ENCODE data around the gene CREB3L2. TPM values are rescaled to one million over a fixed set of nuclear protein-coding genes. Genes with fewer than 3 reads are reported as not detected.
A peak's percentile ranks its signal among the peaks of the same experiment; 100 is the strongest.

The CREB3L2 gene
- total RNA-seq, 2 experiments from 2014 or later: 21.0 to 24.4 TPM

DNA sequence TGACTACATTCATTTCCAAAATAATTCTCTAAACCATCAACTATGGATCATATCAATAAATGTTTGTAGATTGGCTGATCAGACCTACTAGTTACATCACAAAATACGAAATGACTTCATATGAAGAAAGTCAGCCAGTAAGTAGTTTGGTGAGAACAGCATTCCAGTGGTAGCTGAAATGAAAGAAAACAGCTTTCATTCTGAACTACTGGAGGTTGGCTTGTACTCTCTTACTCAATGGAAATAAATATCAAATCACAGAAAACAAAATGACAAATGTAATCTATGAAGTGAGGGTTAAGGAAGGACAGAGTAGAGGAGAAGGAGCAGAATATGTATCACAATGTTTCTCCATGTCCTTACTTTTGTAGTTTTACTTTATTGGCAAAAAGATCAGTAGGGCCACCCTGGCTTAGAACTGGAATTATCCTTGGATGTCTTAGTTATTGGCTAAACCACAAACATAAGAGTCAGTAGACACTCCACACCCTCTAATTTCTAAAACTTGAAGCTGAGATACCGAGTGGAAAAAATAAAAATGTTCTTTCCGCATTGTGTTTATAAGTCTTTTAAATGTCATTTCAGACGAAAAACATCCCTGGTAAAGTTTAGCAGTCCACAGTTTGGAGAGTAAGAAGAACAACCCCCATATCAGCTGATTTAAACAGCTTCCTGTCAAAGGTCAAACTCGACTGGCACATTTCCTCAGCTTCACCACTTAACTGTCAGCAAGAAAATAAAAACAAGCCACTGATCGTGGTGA lies 81.1 kb downstream of the CREB3L2 start:
- ChIA-PET CTCF (interaction anchor here (1.0 to 1.5 kb wide), 6 partner anchors 14 to 265 kb away, joined by 3 to 6 read pairs (median 4); partner anchors contain the start of gene CREB3L2), POLR2A (no interaction called here)
- TF ChIP-seq, protein P1, sequence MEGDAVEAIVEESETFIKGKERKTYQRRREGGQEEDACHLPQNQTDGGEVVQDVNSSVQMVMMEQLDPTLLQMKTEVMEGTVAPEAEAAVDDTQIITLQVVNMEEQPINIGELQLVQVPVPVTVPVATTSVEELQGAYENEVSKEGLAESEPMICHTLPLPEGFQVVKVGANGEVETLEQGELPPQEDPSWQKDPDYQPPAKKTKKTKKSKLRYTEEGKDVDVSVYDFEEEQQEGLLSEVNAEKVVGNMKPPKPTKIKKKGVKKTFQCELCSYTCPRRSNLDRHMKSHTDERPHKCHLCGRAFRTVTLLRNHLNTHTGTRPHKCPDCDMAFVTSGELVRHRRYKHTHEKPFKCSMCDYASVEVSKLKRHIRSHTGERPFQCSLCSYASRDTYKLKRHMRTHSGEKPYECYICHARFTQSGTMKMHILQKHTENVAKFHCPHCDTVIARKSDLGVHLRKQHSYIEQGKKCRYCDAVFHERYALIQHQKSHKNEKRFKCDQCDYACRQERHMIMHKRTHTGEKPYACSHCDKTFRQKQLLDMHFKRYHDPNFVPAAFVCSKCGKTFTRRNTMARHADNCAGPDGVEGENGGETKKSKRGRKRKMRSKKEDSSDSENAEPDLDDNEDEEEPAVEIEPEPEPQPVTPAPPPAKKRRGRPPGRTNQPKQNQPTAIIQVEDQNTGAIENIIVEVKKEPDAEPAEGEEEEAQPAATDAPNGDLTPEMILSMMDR (IDR thresholded peaks at IDR 0.05): no peak
- peaks cover 16% of the 10 kb centered on the region for H3K4me1 Mint-ChIP-seq (ENCODE audit: low read depth)
- H3K9me3 Mint-ChIP-seq: no peaks in the 10 kb centered on the region
- DNase-seq: no peak
- H3K27me3 Mint-ChIP-seq: no peaks in the 10 kb centered on the region
- intact Hi-C loops (cut with micrococcal nuclease): no loop called here
- H3K4me3 Mint-ChIP-seq: no peak overlapping the region
- peak overlapping the region; percentile 26 for H3K27ac Mint-ChIP-seq
- peaks cover 12% of the 10 kb centered on the region for H3K36me3 Mint-ChIP-seq (ENCODE audit: low read depth)
- ATAC-seq: no peak

DNA sequence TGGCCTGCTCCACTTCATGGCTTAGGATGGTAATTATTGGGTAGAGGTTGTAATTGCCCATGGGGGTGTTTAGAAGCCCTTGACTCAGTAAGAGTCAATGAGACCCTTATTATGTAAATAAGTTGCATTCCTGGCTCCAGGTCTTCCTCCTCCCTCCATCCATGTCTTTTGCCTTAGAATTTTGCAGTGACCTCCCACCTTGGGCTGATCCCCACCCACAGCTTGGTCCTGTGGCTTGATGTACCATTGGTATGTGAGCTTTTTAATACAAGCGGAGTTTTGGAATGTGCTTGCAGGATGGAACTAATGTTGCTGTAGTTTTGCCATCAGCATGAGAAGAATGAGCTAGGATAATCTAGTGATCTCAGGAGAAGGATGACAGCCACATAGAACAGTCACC lies 81.9 kb downstream of the CREB3L2 start:
- ChIA-PET CTCF (interaction anchor here (1.1 to 1.4 kb wide), 3 partner anchors 16 to 264 kb away, joined by 3 to 6 read pairs (median 3); partner anchors contain the start of gene CREB3L2), POLR2A (no interaction called here)
- Mint-ChIP-seq H3K9me3 (no peaks in the 10 kb centered on the region), H3K27ac (no peak overlapping the region), H3K4me3 (no peak overlapping the region), H3K4me1 (ENCODE audit: low read depth) (peaks cover 16% of the 10 kb centered on the region), H3K27me3 (no peaks in the 10 kb centered on the region), H3K36me3 (ENCODE audit: low read depth) (peaks cover 11% of the 10 kb centered on the region)
- DNase-seq (no peak), ATAC-seq (no peak)
- intact Hi-C loops (cut with micrococcal nuclease): no loop called here
- TF ChIP-seq, protein P1 (IDR thresholded peaks at IDR 0.05): no peak

DNA sequence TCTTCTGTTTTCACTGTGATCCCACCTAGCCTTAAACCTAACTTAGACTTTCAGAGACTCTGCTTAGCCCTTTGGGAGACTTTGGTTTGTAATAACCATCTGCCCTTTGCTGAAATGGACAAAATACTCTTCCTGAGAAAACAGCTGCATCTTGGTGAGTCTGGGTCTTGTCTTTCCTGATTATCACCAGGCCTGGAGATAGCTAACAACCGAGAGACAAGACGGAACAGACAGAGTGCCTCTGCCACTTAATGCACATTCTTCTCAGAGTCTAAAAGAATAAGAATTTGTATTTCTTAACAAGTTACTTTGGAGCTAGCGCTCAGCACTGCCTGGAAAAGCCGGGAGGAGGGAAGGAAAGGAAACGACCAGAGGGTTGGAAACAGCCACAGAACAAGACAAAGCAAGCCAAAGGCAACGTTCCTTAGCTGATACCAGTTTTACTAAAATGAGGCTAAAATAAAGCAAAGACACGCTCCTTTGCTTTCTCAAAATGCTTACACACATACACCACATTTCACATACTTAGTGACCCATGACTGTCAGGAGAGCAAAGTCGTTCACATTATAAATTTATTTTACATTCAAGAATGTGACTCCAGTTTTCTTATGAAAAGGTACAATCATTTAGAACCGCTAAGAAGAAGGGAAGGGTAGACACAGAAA lies 84.8 kb downstream of the CREB3L2 start:
- no peak overlapping the region for H3K27ac Mint-ChIP-seq
- TF ChIP-seq, protein P1 (IDR thresholded peaks at IDR 0.05): no peak
- ChIA-PET CTCF (no interaction called here), POLR2A (no interaction called here)
- no peaks in the 10 kb centered on the region for H3K27me3 Mint-ChIP-seq
- ATAC-seq: no peak
- intact Hi-C loops (cut with micrococcal nuclease): no loop called here
- DNase-seq: no peak
- peaks cover 14% of the 10 kb centered on the region for H3K4me1 Mint-ChIP-seq (ENCODE audit: low read depth)
- peaks cover 16% of the 10 kb centered on the region for H3K36me3 Mint-ChIP-seq (ENCODE audit: low read depth)
- H3K4me3 Mint-ChIP-seq: no peak overlapping the region
- H3K9me3 Mint-ChIP-seq: no peaks in the 10 kb centered on the region

DNA sequence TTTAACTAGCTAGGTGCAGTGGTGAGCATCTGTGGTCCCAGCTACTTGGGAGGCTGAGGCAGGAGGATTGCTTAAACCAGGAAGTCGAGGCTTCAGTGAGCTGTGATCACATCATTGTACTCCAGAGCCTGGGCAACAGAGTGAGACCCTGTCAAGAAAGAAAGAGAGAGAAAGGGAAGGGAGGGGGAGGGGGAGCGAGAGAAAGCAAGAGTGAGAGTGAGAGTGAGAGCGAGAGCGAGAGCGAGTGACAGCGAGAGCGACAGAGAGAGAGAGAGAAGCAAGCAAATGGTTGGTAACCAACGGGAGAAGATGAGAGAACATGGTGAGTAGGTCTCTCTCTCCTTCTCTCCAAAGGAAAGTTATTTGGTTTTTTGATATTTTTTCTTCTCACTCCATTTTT lies 85.3 kb downstream of the CREB3L2 start:
- H3K4me1 Mint-ChIP-seq (ENCODE audit: low read depth): peaks cover 13% of the 10 kb centered on the region
- ChIA-PET CTCF (interaction anchor here (1.6 kb wide), 1 partner anchor 16 kb away, joined by 3 read pairs; no protein-coding TSS in a partner anchor), POLR2A (no interaction called here)
- H3K27me3 Mint-ChIP-seq: no peaks in the 10 kb centered on the region
- H3K27ac Mint-ChIP-seq: no peak overlapping the region
- ATAC-seq: no peak
- H3K4me3 Mint-ChIP-seq: no peak overlapping the region
- intact Hi-C loops (cut with micrococcal nuclease): no loop called here
- peaks cover 18% of the 10 kb centered on the region for H3K36me3 Mint-ChIP-seq (ENCODE audit: low read depth)
- TF ChIP-seq, protein P1 (IDR thresholded peaks at IDR 0.05): no peak
- no peak for DNase-seq
- no peaks in the 10 kb centered on the region for H3K9me3 Mint-ChIP-seq

DNA sequence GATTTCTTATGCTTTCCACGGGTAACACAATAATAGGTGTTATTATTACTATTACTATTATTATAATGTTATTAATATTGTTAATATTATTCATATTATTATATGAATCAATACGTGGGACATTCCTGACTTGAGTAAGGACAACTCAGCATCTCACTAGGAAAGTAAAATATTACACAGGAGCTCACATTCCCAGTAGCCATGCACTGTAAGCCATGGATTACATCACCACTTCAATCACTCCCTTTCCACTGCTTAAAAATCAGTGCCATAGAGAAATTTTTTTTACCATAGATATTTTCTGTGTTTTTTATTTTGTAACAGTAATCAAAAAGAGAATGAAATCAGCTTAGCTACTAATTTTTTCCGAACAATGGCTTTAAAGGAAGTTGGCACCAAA lies 86.6 kb downstream of the CREB3L2 start:
- intact Hi-C loops (cut with micrococcal nuclease): no loop called here
- Mint-ChIP-seq H3K9me3 (no peaks in the 10 kb centered on the region), H3K4me1 (ENCODE audit: low read depth) (peaks cover 3% of the 10 kb centered on the region), H3K36me3 (ENCODE audit: low read depth) (peaks cover 15% of the 10 kb centered on the region), H3K27ac (no peak overlapping the region), H3K27me3 (no peaks in the 10 kb centered on the region), H3K4me3 (no peak overlapping the region)
- POLR2A ChIA-PET: no interaction called here
- ATAC-seq (no peak), DNase-seq (no peak)
- TF ChIP-seq, protein P1 (IDR thresholded peaks at IDR 0.05): no peak
- CTCF ChIA-PET: interaction anchor here (1.0 to 2.5 kb wide), 4 partner anchors 10 to 94 kb away, joined by 3 to 15 read pairs (median 5); no protein-coding TSS in a partner anchor

Measured in activated CD8-positive, alpha-beta T cell treated with anti-CD3 and anti-CD28 coated beads for 36 hours (primary cell).